Neutrophil (primary cell): ENCODE data around the gene EPHA7.

Experiments
- H3K27ac ChIP-seq: fragments of 200-600 bp; sonication (generic); 2 replicates; pipeline ENCODE4 v1.5.1; 2016; ENCODE audit warnings: mild to moderate bottlenecking, moderate library complexity
- H3K27me3 ChIP-seq: fragments of 200-600 bp; sonication (generic); 2 replicates; pipeline ENCODE4 v1.6.0; 2016; ENCODE audit warnings: mild to moderate bottlenecking
- H3K36me3 ChIP-seq: fragments of 200-600 bp; sonication (generic); 2 replicates; pipeline ENCODE4 v1.5.1; 2017
- H3K4me1 ChIP-seq, 2 experiments: fragments of 200-600 bp in 1 of 2; sonication (generic) in 1 of 2; 1 replicate in 1 of 2; 2 replicates in 1 of 2; pipeline versions ENCODE4 v1.5.1 to v1.6.1; 2013 to 2016; ENCODE audit warnings: low read depth in 1 of 2, low read length in 1 of 2, mild to moderate bottlenecking in 1 of 2, moderate library complexity in 1 of 2; ENCODE audit not compliant: control insufficient read depth in 1 of 2, insufficient read depth in 1 of 2
- H3K4me3 ChIP-seq, 2 experiments: fragments of 200-600 bp in 1 of 2; sonication (generic) in 1 of 2; 1 replicate in 1 of 2; 2 replicates in 1 of 2; pipeline ENCODE4 v1.5.1; 2013 to 2016; ENCODE audit warnings: low read depth in 1 of 2, low read length in 1 of 2, mild to moderate bottlenecking in 1 of 2, moderate library complexity in 1 of 2
- H3K9me3 ChIP-seq: fragments of 200-600 bp; sonication (generic); 2 replicates; pipeline ENCODE4 v1.5.1; 2016
- TF ChIP-seq, protein P1 (sequence below): fragments of 200-600 bp; sonication (generic); IDR thresholded peaks from 2 replicates; pipeline ENCODE4 v1.5.1; 2016; ENCODE audit warnings: antibody characterized with exemption

Gene EPHA7

DNA sequence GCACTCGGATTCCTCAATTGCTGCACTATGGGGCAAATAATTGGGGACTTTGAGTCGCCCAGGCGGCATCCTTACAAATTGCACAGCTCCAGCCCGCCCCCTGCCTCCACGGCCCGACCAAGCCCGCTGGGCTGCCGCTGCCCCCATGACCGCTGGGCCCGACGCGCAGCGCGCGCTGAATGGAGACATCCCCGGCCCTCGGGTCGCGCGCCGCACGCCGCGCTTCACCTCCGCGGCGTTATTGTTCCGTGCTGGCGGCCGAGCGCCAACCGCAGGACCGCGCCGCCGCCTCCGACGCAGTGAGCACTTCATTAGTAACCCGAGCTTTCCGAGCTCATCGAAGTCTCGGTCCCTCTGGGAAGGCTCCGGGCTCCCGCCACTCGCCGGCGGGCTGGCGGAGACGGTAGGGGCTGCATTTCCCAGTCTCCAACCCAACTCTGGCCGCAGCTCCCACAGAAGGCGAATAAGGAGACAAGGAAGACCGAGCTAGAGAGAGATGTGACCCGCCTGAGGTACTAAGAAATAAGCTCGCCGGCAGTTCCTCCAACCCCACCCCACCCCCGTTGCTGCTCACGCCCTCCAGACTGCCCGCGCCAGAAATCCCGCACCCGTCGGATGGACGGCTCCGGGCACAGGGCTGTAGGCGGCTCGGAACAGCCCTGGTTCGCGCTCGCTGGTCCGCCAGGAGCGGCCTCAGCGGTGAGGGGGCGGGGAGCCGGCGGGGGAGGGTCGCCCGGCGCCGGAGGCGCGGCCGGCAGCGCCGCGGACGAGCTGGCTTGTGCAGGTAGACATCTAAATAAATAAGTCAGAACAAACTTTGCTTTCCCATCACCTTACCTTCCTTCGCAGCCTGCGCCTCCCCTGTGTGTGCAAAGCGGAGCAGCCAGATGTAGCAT, 703 bp downstream of the EPHA7 start:
- TF ChIP-seq, protein P1, sequence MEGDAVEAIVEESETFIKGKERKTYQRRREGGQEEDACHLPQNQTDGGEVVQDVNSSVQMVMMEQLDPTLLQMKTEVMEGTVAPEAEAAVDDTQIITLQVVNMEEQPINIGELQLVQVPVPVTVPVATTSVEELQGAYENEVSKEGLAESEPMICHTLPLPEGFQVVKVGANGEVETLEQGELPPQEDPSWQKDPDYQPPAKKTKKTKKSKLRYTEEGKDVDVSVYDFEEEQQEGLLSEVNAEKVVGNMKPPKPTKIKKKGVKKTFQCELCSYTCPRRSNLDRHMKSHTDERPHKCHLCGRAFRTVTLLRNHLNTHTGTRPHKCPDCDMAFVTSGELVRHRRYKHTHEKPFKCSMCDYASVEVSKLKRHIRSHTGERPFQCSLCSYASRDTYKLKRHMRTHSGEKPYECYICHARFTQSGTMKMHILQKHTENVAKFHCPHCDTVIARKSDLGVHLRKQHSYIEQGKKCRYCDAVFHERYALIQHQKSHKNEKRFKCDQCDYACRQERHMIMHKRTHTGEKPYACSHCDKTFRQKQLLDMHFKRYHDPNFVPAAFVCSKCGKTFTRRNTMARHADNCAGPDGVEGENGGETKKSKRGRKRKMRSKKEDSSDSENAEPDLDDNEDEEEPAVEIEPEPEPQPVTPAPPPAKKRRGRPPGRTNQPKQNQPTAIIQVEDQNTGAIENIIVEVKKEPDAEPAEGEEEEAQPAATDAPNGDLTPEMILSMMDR, result no peak
- H3K27ac ChIP-seq, result no peak overlapping the region
- peaks cover 95% of the 10 kb centered on the region for H3K27me3 ChIP-seq
- no peaks in the 10 kb centered on the region for H3K9me3 ChIP-seq
- H3K36me3 ChIP-seq, result no peaks in the 10 kb centered on the region
- H3K4me3 ChIP-seq, result peak overlapping the region; percentile 9 to 30
- H3K4me1 ChIP-seq, result peaks cover 7 to 16% of the 10 kb centered on the region in 2 experiments

GRCh38 chr6:93418033-93418407, 1.3 kb downstream of the EPHA7 start:
- no peaks in the 10 kb centered on the region for H3K36me3 ChIP-seq
- no peak overlapping the region for H3K4me3 ChIP-seq
- no peaks in the 10 kb centered on the region for H3K9me3 ChIP-seq
- H3K4me1 ChIP-seq, result peaks cover 7 to 16% of the 10 kb centered on the region in 2 experiments
- TF ChIP-seq, protein P1, result no peak
- H3K27me3 ChIP-seq, result peaks cover 100% of the 10 kb centered on the region
- H3K27ac ChIP-seq, result no peak overlapping the region

- no peaks in the 10 kb centered on the region for H3K36me3 ChIP-seq
- H3K27ac ChIP-seq, result no peak overlapping the region
- H3K27me3 ChIP-seq, result peaks cover 100% of the 10 kb centered on the region
- no peaks in the 10 kb centered on the region for H3K9me3 ChIP-seq
- TF ChIP-seq, protein P1, result no peak
- H3K4me3 ChIP-seq, result no peak overlapping the region
- H3K4me1 ChIP-seq, result peaks cover 7 to 16% of the 10 kb centered on the region in 2 experiments
Measured at GRCh38 chr6:93417421-93418013, 1.8 kb downstream of the EPHA7 start.

DNA sequence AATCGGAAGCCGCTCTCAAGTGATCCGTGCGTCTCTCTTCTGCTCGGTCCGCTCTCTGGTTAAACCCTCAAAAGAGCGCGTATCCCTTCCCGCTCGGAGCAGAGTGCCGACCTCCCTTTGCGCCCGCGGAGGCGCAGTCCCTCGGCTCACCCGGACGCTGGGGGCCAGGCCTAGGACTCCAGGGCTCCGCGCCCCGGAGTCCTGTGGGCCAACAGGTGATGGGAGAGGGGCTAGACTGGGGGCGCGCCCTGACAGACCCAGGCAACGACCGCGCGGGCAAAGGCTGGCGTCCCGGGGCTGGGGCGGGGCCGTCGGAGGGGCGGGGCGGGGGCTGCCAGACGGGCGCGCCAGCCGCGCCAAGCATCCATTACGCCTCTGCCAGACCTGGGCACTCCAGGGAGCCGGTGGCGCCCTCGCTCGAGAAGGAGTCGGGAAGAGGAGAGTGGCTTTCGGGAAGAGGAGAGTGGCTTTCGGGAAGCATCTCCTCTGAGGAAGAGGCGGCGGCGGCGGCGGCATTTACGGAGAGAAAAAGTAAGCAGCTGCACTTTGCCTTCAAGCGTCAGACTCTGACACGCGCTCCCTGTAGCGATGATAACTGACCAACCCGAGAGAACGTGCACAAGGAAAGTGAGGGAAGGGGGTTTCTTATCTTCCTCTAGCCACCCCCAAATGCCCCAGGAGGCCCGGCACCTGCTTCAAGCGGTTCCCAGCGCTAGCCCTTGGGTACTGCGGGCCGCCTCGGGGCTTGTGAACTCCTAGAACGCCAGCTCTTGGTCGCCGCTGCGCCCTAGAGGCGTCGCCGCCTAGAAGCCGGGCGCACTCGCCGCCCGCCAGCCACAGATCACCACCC, 2.6 kb downstream of the EPHA7 start:
- Histone ChIP-seq H3K27me3 (peaks cover 97% of the 10 kb centered on the region), H3K4me1 (peaks cover 7 to 16% of the 10 kb centered on the region in 2 experiments), H3K9me3 (no peaks in the 10 kb centered on the region), H3K36me3 (no peaks in the 10 kb centered on the region), H3K4me3 (no peak overlapping the region), H3K27ac (no peak overlapping the region)
- TF ChIP-seq, protein P1, result no peak

DNA sequence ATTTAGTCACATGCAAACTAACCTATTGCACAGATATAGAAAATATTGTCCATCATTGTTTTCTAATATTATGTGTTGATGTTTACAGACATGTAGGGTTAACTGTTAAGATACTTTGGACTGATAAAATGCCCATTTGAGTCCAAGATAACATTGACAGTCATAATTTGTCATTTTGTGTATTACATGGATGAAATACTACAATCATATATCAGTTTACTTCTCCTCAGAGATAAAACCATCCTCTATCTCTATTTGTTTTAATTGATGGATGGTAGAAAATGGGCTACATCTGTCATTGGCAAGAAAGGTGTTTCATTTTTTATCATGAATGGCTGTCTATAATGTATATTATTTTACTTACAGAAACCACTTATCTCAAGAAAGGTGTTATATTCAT, 6.2 kb downstream of the EPHA7 start:
- H3K27me3 ChIP-seq, result peaks cover 61% of the 10 kb centered on the region
- H3K36me3 ChIP-seq, result no peaks in the 10 kb centered on the region
- TF ChIP-seq, protein P1, result no peak
- H3K4me1 ChIP-seq, result peaks cover 0 to under 1% of the 10 kb centered on the region in 2 experiments
- no peak overlapping the region for H3K4me3 ChIP-seq
- H3K9me3 ChIP-seq, result no peaks in the 10 kb centered on the region
- no peak overlapping the region for H3K27ac ChIP-seq
